ENCODE results near the gene OR1F1.

- no peak for TF ChIP-seq CTCF (IDR thresholded peaks at IDR 0.05)
- no peak for TF ChIP-seq POLR2A (IDR thresholded peaks at IDR 0.05)
- no peak for TF ChIP-seq POLR2AphosphoS5 (IDR thresholded peaks at IDR 0.05)
- TF ChIP-seq EP300 (IDR thresholded peaks at IDR 0.05), result no peak
Observed at GRCh38 chr16:3138342-3138741, 49.7 kb upstream of the OR1F1 start.

Measured in stomach (tissue), 4 donors.